ENCODE measurements around the gene DYNC1H1. TPM values are rescaled to one million over a fixed set of nuclear protein-coding genes. Genes with fewer than 3 reads are reported as not detected.

DYNC1H1 gene
- total RNA-seq, 2 experiments from 2014 or later: 291 to 301 TPM

DNA sequence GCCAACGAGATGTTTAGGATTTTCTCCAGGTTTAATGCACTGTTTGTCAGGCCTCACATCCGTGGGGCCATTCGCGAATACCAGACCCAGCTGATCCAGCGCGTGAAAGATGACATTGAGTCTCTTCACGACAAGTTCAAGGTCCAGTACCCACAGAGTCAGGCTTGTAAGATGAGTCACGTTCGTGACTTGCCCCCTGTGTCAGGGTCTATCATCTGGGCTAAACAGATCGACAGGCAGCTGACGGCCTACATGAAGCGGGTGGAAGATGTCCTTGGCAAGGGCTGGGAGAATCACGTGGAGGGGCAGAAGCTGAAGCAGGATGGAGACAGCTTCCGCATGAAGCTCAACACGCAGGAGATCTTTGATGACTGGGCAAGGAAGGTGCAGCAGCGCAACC, 21.6 kb downstream of the DYNC1H1 start:
- Mint-ChIP-seq H3K27me3 (no peaks in the 10 kb centered on the region), H3K36me3 (ENCODE audit: low read depth) (peaks cover 49% of the 10 kb centered on the region), H3K4me1 (ENCODE audit: low read depth) (peaks cover 4% of the 10 kb centered on the region), H3K4me3 (no peak overlapping the region), H3K27ac (no peak overlapping the region), H3K9me3 (no peaks in the 10 kb centered on the region)
- TF ChIP-seq, protein P1, sequence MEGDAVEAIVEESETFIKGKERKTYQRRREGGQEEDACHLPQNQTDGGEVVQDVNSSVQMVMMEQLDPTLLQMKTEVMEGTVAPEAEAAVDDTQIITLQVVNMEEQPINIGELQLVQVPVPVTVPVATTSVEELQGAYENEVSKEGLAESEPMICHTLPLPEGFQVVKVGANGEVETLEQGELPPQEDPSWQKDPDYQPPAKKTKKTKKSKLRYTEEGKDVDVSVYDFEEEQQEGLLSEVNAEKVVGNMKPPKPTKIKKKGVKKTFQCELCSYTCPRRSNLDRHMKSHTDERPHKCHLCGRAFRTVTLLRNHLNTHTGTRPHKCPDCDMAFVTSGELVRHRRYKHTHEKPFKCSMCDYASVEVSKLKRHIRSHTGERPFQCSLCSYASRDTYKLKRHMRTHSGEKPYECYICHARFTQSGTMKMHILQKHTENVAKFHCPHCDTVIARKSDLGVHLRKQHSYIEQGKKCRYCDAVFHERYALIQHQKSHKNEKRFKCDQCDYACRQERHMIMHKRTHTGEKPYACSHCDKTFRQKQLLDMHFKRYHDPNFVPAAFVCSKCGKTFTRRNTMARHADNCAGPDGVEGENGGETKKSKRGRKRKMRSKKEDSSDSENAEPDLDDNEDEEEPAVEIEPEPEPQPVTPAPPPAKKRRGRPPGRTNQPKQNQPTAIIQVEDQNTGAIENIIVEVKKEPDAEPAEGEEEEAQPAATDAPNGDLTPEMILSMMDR (IDR thresholded peaks at IDR 0.05): no peak
- ATAC-seq (no peak), DNase-seq (no peak)
- intact Hi-C loops (cut with micrococcal nuclease): no loop called here
- CTCF ChIA-PET: interaction anchor here (1.1 to 1.5 kb wide), 4 partner anchors 8 to 111 kb away, joined by 3 to 5 read pairs (median 4); no protein-coding TSS in a partner anchor
- POLR2A ChIA-PET: interaction anchor here (2.0 kb wide), 1 partner anchor 10 kb away, joined by 6 read pairs; no protein-coding TSS in a partner anchor

DNA sequence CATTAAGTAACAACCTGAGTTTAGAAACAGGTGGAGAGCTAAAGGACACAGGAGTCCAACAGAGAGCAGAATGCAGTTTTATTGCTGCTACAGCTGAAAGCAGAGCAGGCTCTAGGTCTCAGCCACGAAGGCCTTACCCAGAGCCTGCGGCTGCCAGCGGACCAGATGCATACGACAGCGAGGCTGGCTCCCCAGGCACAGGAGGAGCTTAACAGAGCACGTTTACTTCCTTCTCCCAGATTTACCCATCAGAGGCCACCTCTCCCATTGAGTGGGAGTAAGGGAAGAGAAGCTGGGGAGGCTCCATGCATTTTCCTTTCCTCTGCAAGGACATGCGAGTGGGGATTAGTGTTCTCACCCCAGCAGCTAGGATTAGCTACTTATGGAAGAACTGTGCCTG, 22.6 kb downstream of the DYNC1H1 start:
- DNase-seq (no peak), ATAC-seq (no peak)
- CTCF ChIA-PET: interaction anchor here (0.9 to 1.5 kb wide), 5 partner anchors 8 to 280 kb away, joined by 3 to 5 read pairs (median 3); no protein-coding TSS in a partner anchor
- TF ChIP-seq, protein P1 (IDR thresholded peaks at IDR 0.05): no peak
- Mint-ChIP-seq H3K4me3 (no peak overlapping the region), H3K4me1 (ENCODE audit: low read depth) (peaks cover 4% of the 10 kb centered on the region), H3K36me3 (ENCODE audit: low read depth) (peaks cover 48% of the 10 kb centered on the region), H3K27me3 (no peaks in the 10 kb centered on the region), H3K9me3 (no peaks in the 10 kb centered on the region), H3K27ac (no peak overlapping the region)
- POLR2A ChIA-PET: interaction anchor here (0.6 to 2.0 kb wide), 2 partner anchors 9 to 34 kb away, joined by 3 to 6 read pairs; no protein-coding TSS in a partner anchor
- intact Hi-C loops (cut with micrococcal nuclease): no loop called here

DNA sequence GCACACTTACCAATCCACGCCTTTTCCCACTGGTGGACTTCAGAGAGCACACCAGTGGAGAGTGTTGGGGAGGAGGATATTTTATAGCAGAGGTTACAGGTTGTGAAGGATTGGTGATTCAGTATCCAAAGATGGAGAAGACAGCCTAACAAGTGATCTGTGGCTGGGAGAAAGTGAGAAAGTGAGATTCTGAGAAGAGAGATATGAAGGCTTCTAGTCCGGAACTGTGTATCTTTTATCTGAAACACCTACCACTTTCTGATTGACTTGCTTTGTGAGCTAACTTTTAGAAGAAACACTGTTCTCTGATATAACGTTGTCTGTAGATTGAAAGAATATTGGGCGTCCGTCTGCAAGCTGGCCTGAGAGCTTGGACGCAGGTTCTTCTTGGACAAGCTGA, 24.0 kb downstream of the DYNC1H1 start:
- H3K27ac Mint-ChIP-seq: no peak overlapping the region
- peaks cover 4% of the 10 kb centered on the region for H3K4me1 Mint-ChIP-seq (ENCODE audit: low read depth)

DNA sequence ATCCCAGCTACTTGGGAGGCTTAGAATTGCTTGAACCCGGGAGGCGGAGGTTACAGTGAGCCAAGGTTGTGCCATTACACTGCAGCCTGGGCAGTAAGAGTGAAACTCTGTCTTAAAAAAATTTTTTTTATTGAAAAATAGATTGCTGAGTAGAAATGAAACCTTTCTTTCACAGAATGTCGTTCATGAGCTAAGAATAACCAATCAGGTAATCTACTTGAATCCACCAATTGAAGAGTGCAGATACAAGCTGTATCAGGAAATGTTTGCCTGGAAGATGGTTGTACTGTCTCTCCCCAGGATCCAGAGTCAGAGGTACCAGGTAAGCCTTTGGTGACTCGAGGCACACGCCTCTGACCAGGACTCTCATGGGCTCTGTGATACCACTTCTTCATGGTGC, 27.0 kb downstream of the DYNC1H1 start:
- no peak for DNase-seq
- no peaks in the 10 kb centered on the region for H3K9me3 Mint-ChIP-seq
- H3K27me3 Mint-ChIP-seq: no peaks in the 10 kb centered on the region
- no peak overlapping the region for H3K27ac Mint-ChIP-seq
- intact Hi-C loops (cut with micrococcal nuclease): no loop called here
- TF ChIP-seq, protein P1 (IDR thresholded peaks at IDR 0.05): no peak
- ChIA-PET POLR2A (interaction anchor here (1.1 kb wide), 2 partner anchors 17 to 22 kb away, joined by 3 read pairs; no protein-coding TSS in a partner anchor), CTCF (interaction anchor here (1.2 to 2.2 kb wide), 2 partner anchors 105 to 284 kb away, joined by 5 to 6 read pairs; no protein-coding TSS in a partner anchor)
- peaks cover 4% of the 10 kb centered on the region for H3K4me1 Mint-ChIP-seq (ENCODE audit: low read depth)
- ATAC-seq: no peak
- peaks cover 62% of the 10 kb centered on the region for H3K36me3 Mint-ChIP-seq (ENCODE audit: low read depth)
- no peak overlapping the region for H3K4me3 Mint-ChIP-seq

More for the DNA sequence above, 24.0 kb downstream of the DYNC1H1 start:
- Mint-ChIP-seq H3K4me3 (no peak overlapping the region), H3K36me3 (ENCODE audit: low read depth) (peaks cover 51% of the 10 kb centered on the region), H3K9me3 (no peaks in the 10 kb centered on the region), H3K27me3 (no peaks in the 10 kb centered on the region)
- intact Hi-C loops (cut with micrococcal nuclease): no loop called here
- POLR2A ChIA-PET: no interaction called here
- ATAC-seq (no peak), DNase-seq (no peak)
- CTCF ChIA-PET: no interaction called here
- TF ChIP-seq, protein P1 (IDR thresholded peaks at IDR 0.05): no peak

DNA sequence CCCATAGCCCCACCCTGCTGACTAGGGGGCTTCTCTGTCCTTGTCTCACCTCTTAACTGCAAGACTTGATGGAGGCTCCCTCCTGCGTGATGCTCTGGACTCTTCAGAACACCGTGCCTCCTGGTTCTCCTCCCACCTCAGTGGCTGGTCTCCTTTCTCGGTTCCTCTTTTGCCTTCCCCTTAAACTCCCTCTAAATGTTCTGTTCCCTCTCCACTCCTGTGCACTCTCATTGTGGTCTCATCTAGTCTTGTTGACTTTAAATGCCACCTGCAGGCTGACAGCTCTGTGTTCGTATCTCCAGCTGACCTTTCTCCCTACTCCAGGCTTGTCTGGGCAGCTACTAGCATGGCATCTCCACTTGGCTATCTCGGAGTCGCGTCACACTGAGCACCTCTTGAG, 28.3 kb downstream of the DYNC1H1 start:
- Mint-ChIP-seq H3K36me3 (ENCODE audit: low read depth) (peaks cover 71% of the 10 kb centered on the region), H3K27ac (no peak overlapping the region), H3K27me3 (no peaks in the 10 kb centered on the region), H3K4me3 (no peak overlapping the region), H3K9me3 (no peaks in the 10 kb centered on the region), H3K4me1 (ENCODE audit: low read depth) (peaks cover 4% of the 10 kb centered on the region)
- ChIA-PET POLR2A (interaction anchor here (0.6 kb wide), 1 partner anchor 43 kb away, joined by 3 read pairs; no protein-coding TSS in a partner anchor), CTCF (interaction anchor here (2.2 kb wide), 1 partner anchor 285 kb away, joined by 5 read pairs; no protein-coding TSS in a partner anchor)
- DNase-seq (no peak), ATAC-seq (no peak)
- TF ChIP-seq, protein P1 (IDR thresholded peaks at IDR 0.05): no peak
- intact Hi-C loops (cut with micrococcal nuclease): no loop called here

Measured in activated CD8-positive, alpha-beta T cell treated with anti-CD3 and anti-CD28 coated beads for 36 hours (primary cell).